NCI-H345 (cell line): ENCODE results near the gene FTCD.
"Not testable (repeated sequence)": the region's sequence is repeated elsewhere in the genome, so short reads cannot be mapped to it uniquely, and the experiment has no call there.

ENCODE experiments used
- DNase-seq: peaks from one replicate; lab custom pipeline; 2025; lab: John Stamatoyannopoulos, UW

FTCD gene

DNA sequence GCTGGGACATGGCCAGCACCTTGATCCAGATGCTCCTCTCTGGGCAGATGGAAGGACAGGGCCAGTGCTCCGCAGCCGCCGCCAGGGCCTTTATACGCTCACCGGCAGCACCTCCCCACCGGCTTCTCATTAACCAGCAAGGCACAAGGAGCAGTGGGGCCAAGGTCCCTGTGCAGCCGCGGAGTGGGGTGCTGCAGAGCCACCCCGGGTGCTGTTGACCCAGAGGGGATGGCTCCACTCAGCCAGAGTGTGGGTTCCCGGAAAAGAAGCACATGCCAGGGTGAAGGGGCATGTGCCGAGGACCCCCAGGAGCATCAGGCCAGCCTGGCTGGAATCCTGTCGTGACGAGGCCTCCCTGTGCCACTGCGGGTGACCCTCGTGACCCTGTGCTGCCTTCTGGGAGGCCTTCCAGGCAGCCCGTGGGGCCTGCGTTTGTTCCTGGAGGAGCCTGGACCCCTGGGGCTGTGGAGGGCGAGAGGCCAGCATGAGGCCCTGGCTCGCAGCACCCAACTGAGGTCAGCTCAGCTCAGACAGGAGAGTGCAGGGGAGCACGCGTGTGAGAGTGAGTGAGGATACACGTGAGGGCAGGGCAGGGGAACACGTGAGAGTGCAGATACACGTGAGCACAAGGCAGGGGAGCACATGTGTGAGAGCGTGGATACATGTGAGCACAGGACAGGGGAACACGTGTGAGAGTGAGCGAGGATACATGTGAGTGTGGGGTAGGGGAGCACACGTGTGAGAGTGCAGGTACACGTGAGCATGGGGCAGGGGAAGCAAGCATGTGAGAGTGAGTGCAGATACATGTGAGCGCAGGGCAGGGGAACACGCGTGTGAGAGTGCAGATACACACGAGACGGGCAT lies at the start of gene FTCD:
FTCD (minus strand) TSS at position 66 of the 864 bp plus-strand sequence; CDS start at position 10, 56 bp downstream.
- no peak for DNase-seq

DNA sequence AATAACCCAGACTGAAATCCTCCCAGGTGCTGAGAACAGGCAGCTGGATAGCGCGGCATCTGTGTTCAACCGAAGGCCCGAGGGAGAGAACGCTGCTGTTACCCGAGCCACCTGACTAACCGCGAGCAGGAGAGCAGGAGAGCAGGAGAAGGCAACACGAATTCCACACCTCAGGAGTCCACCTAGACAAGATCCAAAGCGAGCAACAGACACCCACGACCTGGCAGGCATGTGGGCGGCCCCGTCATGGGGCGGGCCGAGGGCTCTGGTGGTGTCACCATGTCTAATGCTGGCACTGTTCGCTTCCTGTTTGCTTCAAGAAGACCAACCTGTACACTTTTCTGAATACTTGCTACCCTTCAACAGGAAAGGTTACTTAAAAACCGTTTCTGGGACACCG lies 49.8 kb upstream of the FTCD start:
- no peak for DNase-seq

GRCh38 chr21:46203203-46203600 lies 47.8 kb upstream of the FTCD start:
- DNase-seq = no peak

GRCh38 chr21:46202592-46203202 lies 47.3 kb upstream of the FTCD start:
- no peak for DNase-seq

DNA sequence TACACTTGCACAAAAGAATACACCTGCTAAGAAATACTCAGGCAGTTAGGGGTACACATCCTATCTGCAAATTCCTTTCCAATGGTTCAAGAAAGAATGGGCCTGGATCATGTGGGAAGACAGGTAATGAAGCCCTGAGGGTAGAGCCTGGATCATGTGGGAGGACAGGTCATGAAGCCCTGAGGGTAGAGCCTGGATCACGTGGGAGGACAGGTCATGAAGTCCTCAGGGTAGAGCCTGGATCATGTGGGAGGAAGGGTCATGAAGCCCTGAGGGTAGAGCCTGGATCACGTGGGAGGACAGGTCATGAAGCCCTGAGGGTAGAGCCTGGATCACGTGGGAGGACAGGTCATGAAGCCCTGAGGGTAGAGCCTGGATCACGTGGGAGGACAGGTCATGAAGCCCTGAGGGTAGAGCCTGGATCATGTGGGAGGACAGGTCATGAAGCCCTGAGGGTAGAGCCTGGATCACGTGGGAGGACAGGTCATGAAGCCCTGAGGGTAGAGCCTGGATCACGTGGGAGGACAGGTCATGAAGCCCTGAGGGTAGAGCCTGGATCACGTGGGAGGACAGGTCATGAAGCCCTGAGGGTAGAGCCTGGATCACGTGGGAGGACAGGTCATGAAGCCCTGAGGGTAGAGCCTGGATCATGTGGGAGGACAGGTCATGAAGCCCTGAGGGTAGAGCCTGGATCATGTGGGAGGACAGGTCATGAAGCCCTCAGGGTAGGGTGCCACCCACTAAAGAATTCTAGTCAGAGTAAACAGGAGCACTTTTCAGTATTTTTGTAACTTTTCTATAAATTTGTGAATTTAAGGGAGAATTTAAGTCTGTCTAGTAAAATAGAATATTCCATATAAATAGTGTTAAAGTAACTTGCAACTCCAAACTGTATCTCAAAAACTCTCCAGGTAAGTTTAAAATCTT lies 45.8 kb upstream of the FTCD start:
- not testable (repeated sequence) for DNase-seq

DNA sequence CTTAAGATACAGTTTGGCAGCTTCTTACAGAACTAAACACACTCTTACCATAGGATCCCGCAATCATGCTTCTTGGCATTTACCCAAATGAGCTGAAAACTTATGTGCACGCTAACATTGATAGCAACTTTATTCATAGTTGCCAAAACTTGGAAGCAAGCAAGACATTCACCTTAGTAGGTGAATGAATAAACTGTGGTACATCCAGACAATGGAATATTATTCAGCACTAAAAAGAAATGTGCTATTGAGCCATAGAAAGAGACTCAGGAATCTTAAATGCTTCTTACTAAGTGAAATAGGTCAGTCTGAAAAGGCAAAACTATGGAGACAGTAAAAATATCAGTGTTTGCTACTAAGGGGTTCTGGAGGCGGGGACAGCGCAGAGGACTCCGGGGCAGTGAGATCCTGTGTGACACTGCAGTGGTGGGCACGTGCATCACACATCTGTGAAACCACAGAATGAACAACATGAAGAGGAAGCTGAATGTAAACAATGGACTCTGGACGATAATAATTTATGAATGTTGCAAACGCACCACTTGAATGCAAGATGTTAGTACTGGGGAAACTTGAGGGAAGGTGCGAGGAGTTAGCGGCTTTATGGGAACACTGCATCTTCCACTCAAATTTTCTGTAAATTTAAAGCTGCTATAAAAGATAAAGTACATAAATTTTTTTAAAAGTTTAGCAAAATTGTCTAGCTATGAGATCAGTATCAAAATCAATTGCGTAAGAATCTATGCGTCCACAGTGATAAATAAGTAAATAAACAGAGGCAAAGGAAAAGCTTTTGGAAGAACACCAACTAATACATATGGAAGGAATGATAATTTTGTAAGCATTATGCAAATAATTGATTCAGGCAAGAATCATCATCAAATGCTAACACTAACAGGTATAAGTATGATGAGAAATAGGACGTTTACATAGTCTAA lies 44.3 kb upstream of the FTCD start:
- DNase-seq = no peak

DNA sequence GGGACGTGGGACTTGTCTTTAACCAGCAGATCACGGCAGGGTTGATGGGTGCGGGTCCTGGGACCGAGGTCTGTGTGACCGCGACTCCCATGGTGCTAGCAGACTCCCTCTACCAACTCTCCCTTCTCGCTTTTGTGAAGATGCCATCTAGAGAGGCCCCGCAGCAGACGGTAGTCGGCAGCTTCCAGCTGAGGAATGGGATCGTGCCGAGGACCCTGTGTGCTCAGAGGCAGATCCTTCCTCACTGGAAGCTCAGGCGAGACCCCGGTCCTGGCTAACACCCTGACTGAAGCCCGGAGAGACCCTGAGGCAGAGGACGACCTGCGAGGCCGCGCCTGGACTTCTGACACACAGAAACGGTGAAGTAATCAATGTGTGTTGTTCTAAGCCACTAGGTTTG lies 41.4 kb upstream of the FTCD start:
- DNase-seq = no peak

DNA sequence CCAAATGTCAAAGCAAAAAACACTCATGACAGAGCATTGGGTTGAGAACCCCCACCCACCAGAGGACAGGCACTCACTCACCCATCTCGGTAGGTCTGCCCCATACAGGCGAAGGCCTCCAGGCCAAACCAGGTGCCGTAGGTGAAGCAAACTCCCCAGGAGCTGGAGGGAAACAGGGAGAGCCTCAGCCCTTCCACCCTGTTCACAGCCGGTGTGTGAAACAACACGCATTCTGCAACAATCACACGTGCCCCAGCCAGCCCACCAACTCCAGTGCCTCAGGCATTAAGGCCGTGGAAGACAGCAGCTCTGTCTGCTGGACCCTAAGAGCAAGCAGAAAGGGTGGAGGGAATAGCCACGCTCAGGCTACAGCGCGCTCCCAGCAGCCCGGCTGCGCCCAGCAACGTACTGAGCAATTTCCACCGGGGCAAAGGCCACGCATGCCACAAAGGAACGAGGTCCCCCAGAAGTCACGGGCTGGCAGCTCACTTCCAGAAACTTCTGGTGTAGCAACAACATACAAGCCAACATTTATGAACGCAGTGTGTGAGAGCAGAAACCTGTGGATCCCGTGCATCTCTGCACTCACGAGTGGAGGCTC lies 40.3 kb upstream of the FTCD start:
- DNase-seq = no peak

GRCh38 chr21:46194374-46195334 lies 39.3 kb upstream of the FTCD start:
- no peak for DNase-seq

DNA sequence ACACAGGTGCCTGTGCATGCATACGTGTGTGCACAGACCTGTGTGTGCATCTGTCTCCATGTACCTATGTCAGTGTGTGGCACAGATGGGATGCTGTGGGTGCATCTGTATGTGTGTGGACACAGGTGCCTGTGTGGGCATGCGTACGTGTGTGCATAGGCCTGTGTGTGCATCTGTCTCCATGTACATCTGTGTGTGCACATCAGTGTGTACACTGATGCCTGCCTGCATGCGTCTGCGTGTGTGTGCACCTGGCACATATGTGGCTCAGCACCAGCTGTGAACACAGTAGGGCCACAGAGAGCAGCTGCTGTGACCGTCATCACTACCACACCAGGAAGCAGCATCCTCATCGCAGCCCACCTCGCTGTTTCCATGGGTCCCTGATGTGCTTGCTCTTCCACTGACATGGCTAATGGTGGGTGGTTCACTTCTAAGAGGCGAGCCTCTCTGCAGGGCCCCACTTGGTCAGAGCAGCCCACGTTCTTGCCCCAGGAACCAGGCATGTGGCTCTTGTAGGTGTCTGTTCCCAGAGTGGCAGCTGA lies 38.5 kb upstream of the FTCD start:
- no peak for DNase-seq

DNA sequence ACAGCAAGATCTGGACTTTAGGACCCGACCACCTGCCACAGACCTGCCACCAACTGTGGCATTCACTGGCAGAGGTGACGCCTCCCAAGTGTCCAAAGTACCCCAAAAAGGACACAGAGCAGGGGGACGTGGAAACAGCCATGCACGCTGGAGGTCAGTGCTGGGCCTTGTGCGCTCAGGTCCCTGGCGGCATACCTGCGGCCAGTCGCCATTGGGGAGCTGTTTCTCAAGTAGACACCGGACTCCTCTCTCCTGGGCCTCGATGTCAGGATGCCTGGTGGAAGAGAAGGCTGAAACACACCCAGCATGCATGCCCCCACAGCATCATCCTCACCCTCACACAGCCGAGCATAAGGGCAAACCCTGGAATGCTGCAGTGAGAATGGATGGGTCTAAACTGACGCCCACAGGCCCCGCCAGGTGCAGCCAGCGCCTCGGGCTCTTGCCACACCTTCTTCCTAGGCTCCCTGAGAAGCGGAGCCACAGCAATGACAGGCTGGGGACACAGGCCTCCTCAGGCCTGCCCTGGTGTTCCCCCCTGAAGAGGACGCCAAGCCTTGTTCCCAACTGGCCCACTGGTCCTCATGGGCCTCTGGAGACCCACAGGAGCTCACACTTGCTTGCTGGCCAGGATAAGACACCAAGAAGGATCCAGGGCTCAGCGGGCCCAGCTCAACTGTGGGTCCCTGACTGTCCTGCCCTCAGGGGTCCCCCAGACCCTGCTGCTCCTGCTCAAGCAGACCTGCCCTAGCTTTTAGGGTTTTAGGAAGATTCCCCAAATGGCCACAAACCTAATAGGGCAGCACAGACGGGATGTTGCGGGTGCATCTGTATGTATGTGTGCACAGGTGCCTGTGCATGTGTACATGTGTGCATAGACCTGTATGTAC lies 36.6 kb upstream of the FTCD start:
- no peak for DNase-seq

GRCh38 chr21:46191257-46191685 lies 35.9 kb upstream of the FTCD start:
- no peak for DNase-seq

- no peak for DNase-seq
Measured at GRCh38 chr21:46190491-46191131, 35.2 kb upstream of the FTCD start.

- DNase-seq = no peak
Measured at GRCh38 chr21:46189959-46190490, 34.6 kb upstream of the FTCD start.

- no peak for DNase-seq
Measured at GRCh38 chr21:46189213-46189958, 34.0 kb upstream of the FTCD start.
